ENCODE data around the gene BRME1.

The BRME1 gene

GRCh38 chr19:13843104-13843921 is 62.6 kb downstream of the BRME1 start:
- DNase-seq = no peak

GRCh38 chr19:13842291-13843103 is 63.4 kb downstream of the BRME1 start:
- peak; percentile 62 for DNase-seq

- DNase-seq = no peak
Measured at GRCh38 chr19:13841962-13842290, 64.0 kb downstream of the BRME1 start.

- no peak for DNase-seq
Measured at GRCh38 chr19:13841086-13841961, 64.6 kb downstream of the BRME1 start.

GRCh38 chr19:13840305-13841085 is 65.4 kb downstream of the BRME1 start:
- peak; percentile 47 for DNase-seq

- DNase-seq = peak; percentile 57
Measured at GRCh38 chr19:13839938-13840304, 66.0 kb downstream of the BRME1 start.

- DNase-seq = peak; percentile 85
Measured at GRCh38 chr19:13839130-13839937, 66.6 kb downstream of the BRME1 start.

- no peak for DNase-seq
Measured at GRCh38 chr19:13838435-13839129, 67.3 kb downstream of the BRME1 start.

GRCh38 chr19:13835791-13836723 is 69.9 kb downstream of the BRME1 start:
- no peak for DNase-seq

- no peak for DNase-seq
Measured at GRCh38 chr19:13834244-13835069, 71.5 kb downstream of the BRME1 start.

- peak; percentile 95 for DNase-seq
Measured at GRCh38 chr19:13833330-13834243, 72.3 kb downstream of the BRME1 start.
